Right atrium auricular region (tissue), 2 donors: Measurements from ENCODE around the gene RTKN2. TPM values are rescaled to one million over a fixed set of nuclear protein-coding genes. Genes with fewer than 3 reads are reported as not detected.
"Not testable (repeated sequence)": the region's sequence is repeated elsewhere in the genome, so short reads cannot be mapped to it uniquely, and the experiment has no call there.

Experiments
- DNase-seq: peaks from one replicate; pipeline ENCODE4 v3.0.0-alpha.2; 2019; ENCODE audit warnings: low spot score
- H3K27ac ChIP-seq, 2 donors: fragments of 200-600 bp; sonication (generic); 1 replicate in 1 of 2; 2 replicates in 1 of 2; pipeline ENCODE4 v1.5.1; 2016 to 2019
- H3K27me3 ChIP-seq, 2 donors: fragments of 200-600 bp; sonication (generic); one replicate each; pipeline versions ENCODE4 v1.5.1 to v1.6.0; 2017 to 2019
- H3K36me3 ChIP-seq: fragments of 200-600 bp; sonication (generic); one replicate; pipeline ENCODE4 v1.5.1; 2016
- H3K4me1 ChIP-seq, 2 donors: fragments of 200-600 bp; sonication (generic); one replicate each; pipeline versions ENCODE4 v1.5.1 to v1.6.0; 2017 to 2019
- H3K4me3 ChIP-seq, 2 donors: fragments of 200-600 bp; sonication (generic); 1 replicate in 1 of 2; 2 replicates in 1 of 2; pipeline ENCODE4 v1.5.1; 2017 to 2019; ENCODE audit warnings: mild to moderate bottlenecking in 1 of 2, moderate library complexity in 1 of 2
- H3K9me3 ChIP-seq, 2 donors: fragments of 200-600 bp; sonication (generic); one replicate each; pipeline ENCODE4 v1.5.1; 2019
- total RNA-seq, 2 donors: library from RNA; depleted of rRNA; stranded (reverse); fragments of >200 nt; gene quantifications; one replicate each; pipeline ENCODE4 v1.1.0, GENCODE V29; 2016
- TF ChIP-seq, protein P1 (sequence below), 2 donors: fragments of 200-600 bp; sonication (generic); IDR thresholded peaks; one replicate each; pipeline ENCODE4 v1.5.1; 2019; ENCODE audit warnings: antibody characterized with exemption in 2 of 2

RTKN2 gene
- total RNA-seq, 2 donors from 2014 or later, result 0.08 to 0.15 TPM

DNA sequence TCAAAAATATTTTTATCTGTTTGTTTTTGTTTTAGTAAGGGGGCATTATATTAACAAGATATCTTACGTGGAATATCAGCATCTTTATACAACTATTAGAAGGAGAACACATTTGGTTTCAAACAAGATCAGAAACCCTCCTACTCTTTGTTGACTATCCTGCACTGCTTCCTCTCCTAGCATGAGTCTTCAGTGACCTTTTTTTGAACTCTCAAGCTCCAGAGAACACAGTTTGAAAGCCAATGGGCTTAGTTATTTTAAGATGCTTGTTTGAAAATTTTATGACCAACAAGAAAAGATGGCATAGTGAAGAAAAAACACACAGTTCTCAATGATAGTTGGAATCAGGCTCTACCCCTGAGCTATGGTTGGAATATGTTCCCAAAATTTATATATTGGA, 37.2 kb upstream of the RTKN2 start:
- H3K4me1 ChIP-seq, result no peaks in the 10 kb centered on the region
- no peak overlapping the region for H3K27ac ChIP-seq
- H3K27me3 ChIP-seq, result no peaks in the 10 kb centered on the region
- TF ChIP-seq, protein P1, sequence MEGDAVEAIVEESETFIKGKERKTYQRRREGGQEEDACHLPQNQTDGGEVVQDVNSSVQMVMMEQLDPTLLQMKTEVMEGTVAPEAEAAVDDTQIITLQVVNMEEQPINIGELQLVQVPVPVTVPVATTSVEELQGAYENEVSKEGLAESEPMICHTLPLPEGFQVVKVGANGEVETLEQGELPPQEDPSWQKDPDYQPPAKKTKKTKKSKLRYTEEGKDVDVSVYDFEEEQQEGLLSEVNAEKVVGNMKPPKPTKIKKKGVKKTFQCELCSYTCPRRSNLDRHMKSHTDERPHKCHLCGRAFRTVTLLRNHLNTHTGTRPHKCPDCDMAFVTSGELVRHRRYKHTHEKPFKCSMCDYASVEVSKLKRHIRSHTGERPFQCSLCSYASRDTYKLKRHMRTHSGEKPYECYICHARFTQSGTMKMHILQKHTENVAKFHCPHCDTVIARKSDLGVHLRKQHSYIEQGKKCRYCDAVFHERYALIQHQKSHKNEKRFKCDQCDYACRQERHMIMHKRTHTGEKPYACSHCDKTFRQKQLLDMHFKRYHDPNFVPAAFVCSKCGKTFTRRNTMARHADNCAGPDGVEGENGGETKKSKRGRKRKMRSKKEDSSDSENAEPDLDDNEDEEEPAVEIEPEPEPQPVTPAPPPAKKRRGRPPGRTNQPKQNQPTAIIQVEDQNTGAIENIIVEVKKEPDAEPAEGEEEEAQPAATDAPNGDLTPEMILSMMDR (IDR thresholded peaks at IDR 0.05), result no peak
- no peak for DNase-seq
- no peaks in the 10 kb centered on the region for H3K9me3 ChIP-seq
- H3K36me3 ChIP-seq, result no peaks in the 10 kb centered on the region
- H3K4me3 ChIP-seq, result no peak overlapping the region

DNA sequence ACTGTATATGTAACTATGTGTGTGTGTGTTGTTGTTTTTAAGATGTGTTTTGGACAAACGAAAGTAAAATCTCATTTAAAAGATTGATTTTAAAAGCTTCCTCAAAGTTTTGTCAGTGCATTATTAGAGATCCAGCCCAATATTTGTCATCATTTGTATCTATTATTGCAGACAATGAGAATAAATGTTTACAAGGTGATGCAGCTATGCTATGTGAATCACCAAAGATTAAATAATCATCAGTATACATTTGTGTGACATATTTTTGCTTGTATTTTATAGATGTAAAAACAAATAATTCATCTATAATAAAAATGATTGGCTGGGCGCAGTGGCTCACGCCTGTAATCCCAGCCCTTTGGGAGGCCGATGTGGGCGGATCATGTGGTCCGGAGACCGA, 35.3 kb upstream of the RTKN2 start:
- Histone ChIP-seq H3K27ac (no peak overlapping the region), H3K27me3 (no peaks in the 10 kb centered on the region), H3K36me3 (no peaks in the 10 kb centered on the region), H3K4me3 (no peak overlapping the region), H3K9me3 (no peaks in the 10 kb centered on the region), H3K4me1 (no peaks in the 10 kb centered on the region)
- TF ChIP-seq, protein P1 (IDR thresholded peaks at IDR 0.05), result no peak
- DNase-seq, result no peak

DNA sequence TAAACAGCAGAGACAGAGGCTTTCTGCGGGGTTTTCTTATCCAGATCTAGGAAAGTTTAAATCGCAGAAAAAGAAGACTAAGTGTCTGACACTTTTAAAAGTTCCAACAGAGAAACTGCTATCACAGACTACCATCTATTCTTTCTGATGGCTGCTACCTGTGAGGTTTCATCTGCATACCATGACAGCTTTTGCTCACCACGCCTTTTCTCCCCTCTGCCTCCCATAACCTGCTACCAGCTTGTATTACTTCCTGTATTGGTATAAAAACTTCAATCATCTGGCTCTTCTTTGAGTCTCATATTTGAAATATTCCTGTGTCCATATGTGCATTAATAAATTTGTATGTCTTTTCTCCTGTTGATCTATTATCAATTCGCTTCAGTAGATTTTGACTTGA, 34.1 kb upstream of the RTKN2 start:
- H3K4me1 ChIP-seq, result no peaks in the 10 kb centered on the region
- TF ChIP-seq, protein P1 (IDR thresholded peaks at IDR 0.05), result no peak
- no peak overlapping the region for H3K4me3 ChIP-seq
- no peaks in the 10 kb centered on the region for H3K27me3 ChIP-seq
- DNase-seq, result no peak
- H3K36me3 ChIP-seq, result no peaks in the 10 kb centered on the region
- H3K9me3 ChIP-seq, result no peaks in the 10 kb centered on the region
- H3K27ac ChIP-seq, result no peak overlapping the region

DNA sequence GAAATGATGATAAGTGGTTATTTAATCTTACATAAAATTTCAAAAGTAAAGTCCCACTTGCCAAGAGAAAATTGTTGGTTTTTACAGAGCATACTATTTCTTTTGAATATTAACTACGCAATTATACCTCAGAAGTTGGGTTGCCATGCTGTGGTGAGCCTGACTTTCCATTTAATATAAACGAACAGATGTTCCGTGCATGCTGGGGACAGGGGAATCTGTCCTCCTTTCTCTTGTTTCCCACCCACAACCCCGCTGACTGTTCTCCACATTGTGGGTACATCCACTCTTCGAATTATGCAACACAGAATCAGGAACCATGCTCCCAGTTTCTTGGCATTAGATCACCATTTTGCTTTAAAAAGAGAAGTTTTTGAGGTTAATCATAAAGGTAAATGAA, 29.2 kb upstream of the RTKN2 start:
- TF ChIP-seq, protein P1 (IDR thresholded peaks at IDR 0.05), result no peak
- Histone ChIP-seq H3K27ac (no peak overlapping the region), H3K9me3 (no peaks in the 10 kb centered on the region), H3K4me3 (no peak overlapping the region), H3K27me3 (no peaks in the 10 kb centered on the region), H3K4me1 (no peaks in the 10 kb centered on the region), H3K36me3 (no peaks in the 10 kb centered on the region)
- no peak for DNase-seq

DNA sequence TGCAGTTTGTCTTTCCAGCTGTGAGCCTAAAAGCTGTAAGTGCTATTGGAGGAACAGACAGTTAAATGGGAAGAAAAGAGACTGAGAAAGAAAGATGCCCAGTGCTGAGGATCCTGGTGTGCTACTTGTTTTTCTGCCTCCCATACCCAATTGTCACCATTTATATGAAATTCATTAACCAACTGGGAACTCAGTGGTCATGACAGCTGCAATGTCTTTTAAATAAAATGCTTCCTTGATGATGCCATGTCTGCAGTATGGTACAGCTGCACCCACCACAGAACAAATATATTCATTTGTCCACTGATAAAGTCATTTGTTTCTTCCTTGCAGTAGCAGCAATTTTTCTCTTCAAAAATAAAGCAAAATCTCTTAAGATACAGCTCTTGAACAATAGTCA, 15.6 kb upstream of the RTKN2 start:
- no peaks in the 10 kb centered on the region for H3K9me3 ChIP-seq
- no peak for DNase-seq
- H3K27me3 ChIP-seq, result no peaks in the 10 kb centered on the region
- no peak overlapping the region for H3K27ac ChIP-seq
- H3K36me3 ChIP-seq, result no peaks in the 10 kb centered on the region
- H3K4me3 ChIP-seq, result no peak overlapping the region
- H3K4me1 ChIP-seq, result no peaks in the 10 kb centered on the region
- TF ChIP-seq, protein P1 (IDR thresholded peaks at IDR 0.05), result no peak

DNA sequence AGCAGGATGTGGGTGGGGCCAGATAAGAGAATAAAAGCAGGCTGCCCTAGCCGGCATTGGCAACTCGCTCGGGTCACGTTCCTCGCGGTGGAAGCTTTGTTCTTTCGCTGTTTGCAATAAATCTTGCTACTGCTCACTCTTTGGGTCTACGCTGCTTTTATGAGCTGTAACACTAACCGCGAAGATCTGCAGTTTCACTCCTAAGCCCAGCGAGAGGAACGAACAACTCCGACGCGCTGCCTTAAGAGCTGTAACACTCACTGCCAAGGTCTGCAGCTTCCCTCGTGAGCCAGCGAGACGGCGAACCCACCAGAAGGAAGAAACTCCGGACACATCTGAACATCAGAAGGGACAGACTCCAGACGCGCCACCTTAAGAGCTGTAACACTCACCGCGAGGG, 12.7 kb upstream of the RTKN2 start:
- H3K4me1 ChIP-seq, H3K9me3 ChIP-seq, H3K4me3 ChIP-seq, H3K27me3 ChIP-seq, H3K36me3 ChIP-seq, H3K27ac ChIP-seq, DNase-seq: not testable (repeated sequence)

DNA sequence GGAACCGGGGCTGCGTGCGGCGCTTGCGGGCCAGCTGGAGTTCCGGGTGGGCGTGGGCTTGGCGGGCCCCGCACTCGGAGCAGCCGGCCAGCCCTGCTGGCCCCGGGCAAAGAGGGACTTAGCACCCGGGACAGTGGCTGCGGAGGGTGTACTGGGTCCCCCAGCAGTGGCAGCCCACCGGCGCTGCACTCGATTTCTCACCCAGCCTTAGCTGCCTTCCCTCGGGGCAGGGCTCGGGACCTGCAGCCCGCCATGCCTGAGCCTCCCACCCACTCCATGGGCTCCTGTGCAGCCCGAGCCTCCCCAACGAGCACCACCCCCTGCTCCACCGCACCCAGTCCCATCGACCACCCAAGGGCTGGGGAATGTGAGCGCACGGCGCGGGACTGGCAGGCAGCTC, 11.7 kb upstream of the RTKN2 start:
- DNase-seq, H3K4me3 ChIP-seq, H3K4me1 ChIP-seq, H3K9me3 ChIP-seq, H3K36me3 ChIP-seq, H3K27me3 ChIP-seq, H3K27ac ChIP-seq: not testable (repeated sequence)
